Mesenchymal stem cell (in vitro differentiated cells and primary cell): ENCODE results near the gene COL11A2.

Source experiments
- DNase-seq: peaks from one replicate; pipeline ENCODE4 v3.0.0-alpha.2; 2013
- H2AFZ ChIP-seq: one replicate; pipeline ENCODE4 v1.6.1; 2013; ENCODE audit warnings: low read depth, mild to moderate bottlenecking, control low read depth, inconsistent platforms, low read length, moderate library complexity
- H2AK5ac ChIP-seq: 2 replicates; pipeline ENCODE4 v1.6.1; 2013; ENCODE audit warnings: low read length, moderate library complexity, mild to moderate bottlenecking, inconsistent platforms; ENCODE audit not compliant: severe bottlenecking
- H2BK120ac ChIP-seq: one replicate; pipeline ENCODE4 v1.6.1; 2013; ENCODE audit warnings: low read depth, mild to moderate bottlenecking, inconsistent platforms, low read length, moderate library complexity
- H2BK12ac ChIP-seq, 2 experiments: one replicate each; pipeline ENCODE4 v1.6.1; 2013; ENCODE audit warnings: inconsistent platforms in 2 of 2, low read length in 2 of 2, mild to moderate bottlenecking in 2 of 2, moderate library complexity in 2 of 2, control low read depth in 1 of 2
- H2BK15ac ChIP-seq: one replicate; pipeline ENCODE4 v1.6.1; 2013; ENCODE audit warnings: mild to moderate bottlenecking, low read depth, inconsistent platforms; ENCODE audit not compliant: poor library complexity, severe bottlenecking
- H2BK5ac ChIP-seq: 2 replicates; pipeline ENCODE4 v1.6.1; 2013; ENCODE audit warnings: low read depth, mild to moderate bottlenecking, low read length, control low read depth, inconsistent platforms; ENCODE audit not compliant: poor library complexity, severe bottlenecking
- H3K14ac ChIP-seq, 2 experiments: one replicate each; pipeline ENCODE4 v1.6.1; 2013; ENCODE audit warnings: inconsistent platforms in 2 of 2, low read length in 2 of 2, control low read depth in 1 of 2, mild to moderate bottlenecking in 1 of 2, moderate library complexity in 1 of 2
- H3K18ac ChIP-seq, 2 experiments: one replicate each; pipeline ENCODE4 v1.6.1; 2013; ENCODE audit warnings: inconsistent platforms in 2 of 2, low read length in 2 of 2, control low read depth in 1 of 2, low read depth in 1 of 2, mild to moderate bottlenecking in 1 of 2
- H3K23ac ChIP-seq, 2 experiments: one replicate each; pipeline ENCODE4 v1.6.1; 2013; ENCODE audit warnings: inconsistent platforms in 2 of 2, low read length in 2 of 2, mild to moderate bottlenecking in 2 of 2, moderate library complexity in 2 of 2, control low read depth in 1 of 2
- H3K27ac ChIP-seq: 2 replicates; pipeline ENCODE4 v1.5.1; 2013; ENCODE audit warnings: mild to moderate bottlenecking, moderate library complexity, low read length, control low read depth, inconsistent platforms; ENCODE audit not compliant: poor library complexity, severe bottlenecking
- H3K27me3 ChIP-seq, 2 experiments: 2 replicates each; pipeline versions ENCODE4 v1.6.1 to v1.7.0; 2013; ENCODE audit warnings: low read length in 2 of 2, mild to moderate bottlenecking in 2 of 2, moderate library complexity in 2 of 2, control low read depth in 1 of 2, inconsistent platforms in 1 of 2; ENCODE audit not compliant: control insufficient read depth in 1 of 2, insufficient read depth in 1 of 2
- H3K36me3 ChIP-seq, 2 experiments: 2 replicates each; pipeline versions ENCODE4 v1.6.1 to v1.7.0; 2013; ENCODE audit warnings: low read length in 2 of 2, control low read depth in 1 of 2, inconsistent platforms in 1 of 2, low read depth in 1 of 2, mild to moderate bottlenecking in 1 of 2; ENCODE audit not compliant: insufficient read depth in 2 of 2, control insufficient read depth in 1 of 2
- H3K4ac ChIP-seq, 2 experiments: one replicate each; pipeline ENCODE4 v1.6.1; 2013; ENCODE audit warnings: inconsistent platforms in 2 of 2, low read length in 2 of 2, mild to moderate bottlenecking in 2 of 2, moderate library complexity in 2 of 2, control low read depth in 1 of 2, low read depth in 1 of 2
- H3K4me1 ChIP-seq: 2 replicates; pipeline ENCODE4 v1.6.1; 2013; ENCODE audit warnings: low read depth, low read length, control low read depth; ENCODE audit not compliant: control insufficient read depth, insufficient read depth
- H3K4me2 ChIP-seq: 2 replicates; pipeline ENCODE4 v1.6.1; 2013; ENCODE audit warnings: low read length, mild to moderate bottlenecking, inconsistent platforms; ENCODE audit not compliant: poor library complexity, severe bottlenecking
- H3K4me3 ChIP-seq, 2 experiments: 2 replicates each; pipeline versions ENCODE4 v1.5.1 to v1.7.0; 2013; ENCODE audit warnings: low read length in 2 of 2, mild to moderate bottlenecking in 2 of 2, control low read depth in 1 of 2, low read depth in 1 of 2; ENCODE audit not compliant: insufficient read depth in 1 of 2
- H3K79me1 ChIP-seq: replicated peaks from 2 replicates; pipeline ENCODE4 v1.6.1; 2013; ENCODE audit warnings: mild to moderate bottlenecking, control low read depth, low read length, inconsistent platforms; ENCODE audit not compliant: poor library complexity, severe bottlenecking
- H3K9ac ChIP-seq: 2 replicates; pipeline ENCODE4 v1.7.0; 2013; ENCODE audit warnings: mild to moderate bottlenecking, low read length, moderate library complexity
- H3K9me3 ChIP-seq: 2 replicates; pipeline ENCODE4 v1.7.0; 2013; ENCODE audit warnings: mild to moderate bottlenecking, low read length; ENCODE audit not compliant: control insufficient read depth
- H4K8ac ChIP-seq: one replicate; pipeline ENCODE4 v1.6.1; 2013; ENCODE audit warnings: inconsistent platforms, mild to moderate bottlenecking, low read length, moderate library complexity
- H4K91ac ChIP-seq: one replicate; pipeline ENCODE4 v1.6.1; 2013; ENCODE audit warnings: mild to moderate bottlenecking, low read length, inconsistent platforms
- WGBS: methylation state at CpG from one replicate; pipeline ENCODE4 v1.1.7; 2013; ENCODE audit warnings: mixed read lengths; 5-methylcytosine and 5-hydroxymethylcytosine counted together

Gene COL11A2

GRCh38 chr6:33213166-33213988 is 21.1 kb upstream of the COL11A2 start:
- H2AFZ ChIP-seq: no peak overlapping the region
- H3K79me1 ChIP-seq: peaks cover 5% of the 10 kb centered on the region
- peak overlapping the region; percentile 53 to 95 for H3K4me3 ChIP-seq
- H4K8ac ChIP-seq: peak overlapping the region; percentile 92
- H2BK120ac ChIP-seq: no peak overlapping the region
- H3K9me3 ChIP-seq: no peaks in the 10 kb centered on the region
- peaks cover 27 to 29% of the 10 kb centered on the region in 2 experiments for H3K36me3 ChIP-seq
- H3K27ac ChIP-seq: no peak overlapping the region
- DNase-seq: peak; percentile 34
- WGBS: 1% methylated on average over 40 of the region's 43 CpGs
- no peak overlapping the region for H2AK5ac ChIP-seq
- peaks cover 11% of the 10 kb centered on the region for H3K4me1 ChIP-seq
- H3K4ac ChIP-seq: peak overlapping the region; percentile 64 to 94
- H3K9ac ChIP-seq: peak overlapping the region; percentile 89
- H2BK15ac ChIP-seq: no peak overlapping the region
- H3K14ac ChIP-seq: peak overlapping the region in 1 of 2 experiments; percentile 53
- H4K91ac ChIP-seq: peak overlapping the region; percentile 88
- peak overlapping the region in 1 of 2 experiments; percentile 33 for H2BK12ac ChIP-seq
- peak overlapping the region; percentile 79 to 80 for H3K18ac ChIP-seq
- peak overlapping the region in 1 of 2 experiments; percentile 15 for H3K23ac ChIP-seq
- peaks cover 7 to 25% of the 10 kb centered on the region in 2 experiments for H3K27me3 ChIP-seq
- no peak overlapping the region for H2BK5ac ChIP-seq
- peak overlapping the region; percentile 85 for H3K4me2 ChIP-seq

- H3K27ac ChIP-seq: no peak overlapping the region
- H3K36me3 ChIP-seq: peaks cover 27 to 29% of the 10 kb centered on the region in 2 experiments
- H2AK5ac ChIP-seq: no peak overlapping the region
- H2AFZ ChIP-seq: no peak overlapping the region
- no peaks in the 10 kb centered on the region for H3K9me3 ChIP-seq
- H3K4me1 ChIP-seq: peaks cover 11% of the 10 kb centered on the region
- peak overlapping the region; percentile 92 for H4K8ac ChIP-seq
- H3K27me3 ChIP-seq: peaks cover 3 to 20% of the 10 kb centered on the region in 2 experiments
- H2BK120ac ChIP-seq: no peak overlapping the region
- 2% methylated on average over 4 of the region's 6 CpGs for WGBS
- H3K79me1 ChIP-seq: peaks cover 7% of the 10 kb centered on the region
- H2BK5ac ChIP-seq: no peak overlapping the region
- peak overlapping the region; percentile 53 to 95 for H3K4me3 ChIP-seq
- H3K14ac ChIP-seq: peak overlapping the region in 1 of 2 experiments; percentile 53
- no peak overlapping the region for H2BK15ac ChIP-seq
- no peak for DNase-seq
- H3K18ac ChIP-seq: peak overlapping the region; percentile 79 to 80
- no peak overlapping the region for H2BK12ac ChIP-seq
- peak overlapping the region; percentile 85 for H3K4me2 ChIP-seq
- H3K9ac ChIP-seq: peak overlapping the region; percentile 89
- peak overlapping the region; percentile 88 for H4K91ac ChIP-seq
- H3K4ac ChIP-seq: peak overlapping the region; percentile 64 to 94
- no peak overlapping the region for H3K23ac ChIP-seq
These were observed 20.5 kb upstream of the COL11A2 start for GRCh38 chr6:33212857-33213165.

- Histone ChIP-seq H2BK120ac (no peak overlapping the region), H3K36me3 (peaks cover 27 to 29% of the 10 kb centered on the region in 2 experiments), H3K9ac (no peak overlapping the region), H3K79me1 (peaks cover 7% of the 10 kb centered on the region), H3K4ac (no peak overlapping the region), H2BK12ac (no peak overlapping the region), H2BK15ac (no peak overlapping the region), H3K18ac (no peak overlapping the region), H3K4me1 (peaks cover 19% of the 10 kb centered on the region), H3K9me3 (no peaks in the 10 kb centered on the region), H2BK5ac (no peak overlapping the region), H2AK5ac (no peak overlapping the region), H4K8ac (no peak overlapping the region), H3K27ac (no peak overlapping the region), H2AFZ (no peak overlapping the region), H3K14ac (no peak overlapping the region), H3K23ac (no peak overlapping the region), H3K27me3 (peaks cover 3 to 14% of the 10 kb centered on the region in 2 experiments), H3K4me3 (no peak overlapping the region), H3K4me2 (no peak overlapping the region), H4K91ac (no peak overlapping the region)
- DNase-seq: no peak
- 86% methylated on average over 11 of the region's 18 CpGs for WGBS
These were observed 19.6 kb upstream of the COL11A2 start for GRCh38 chr6:33211666-33212422.

GRCh38 chr6:33211136-33211535 is 18.9 kb upstream of the COL11A2 start:
- Histone ChIP-seq H3K27ac (no peak overlapping the region), H3K36me3 (peaks cover 27 to 29% of the 10 kb centered on the region in 2 experiments), H3K9me3 (no peaks in the 10 kb centered on the region), H3K4me1 (peaks cover 26% of the 10 kb centered on the region), H3K14ac (no peak overlapping the region), H3K27me3 (peaks cover 0 to 14% of the 10 kb centered on the region in 2 experiments), H2BK15ac (peak overlapping the region; percentile 20), H2BK120ac (no peak overlapping the region), H2AK5ac (no peak overlapping the region), H2BK12ac (no peak overlapping the region), H3K23ac (no peak overlapping the region), H3K4me2 (no peak overlapping the region), H3K9ac (no peak overlapping the region), H2BK5ac (no peak overlapping the region), H4K91ac (no peak overlapping the region), H3K4ac (no peak overlapping the region), H4K8ac (no peak overlapping the region), H3K4me3 (no peak overlapping the region), H3K79me1 (peaks cover 7% of the 10 kb centered on the region), H3K18ac (no peak overlapping the region), H2AFZ (no peak overlapping the region)
- WGBS: 87% methylated on average over 11 of the region's 17 CpGs
- no peak for DNase-seq
